Ovary (tissue), 9 donors: Measurements from ENCODE around the gene MOCS1. TPM values are rescaled to one million over a fixed set of nuclear protein-coding genes. Genes with fewer than 3 reads are reported as not detected.
A peak's percentile ranks its signal among the peaks of the same experiment; 100 is the strongest.

ENCODE experiments used
- DNase-seq, 5 donors: peaks; one replicate each; pipeline ENCODE4 v3.0.0-alpha.2; 2019 to 2020
- H3K27ac ChIP-seq, 2 donors: fragments of 200-600 bp; one replicate each; pipeline versions ENCODE4 v1.5.1 to v1.8.0; 2019 to 2022
- H3K27me3 ChIP-seq: fragments of 200-600 bp; one replicate; pipeline ENCODE4 v1.8.0; 2022
- H3K36me3 ChIP-seq: fragments of 200-600 bp; sonication (generic); one replicate; pipeline ENCODE4 v1.5.1; 2019
- H3K4me1 ChIP-seq: one replicate; pipeline ENCODE4 v1.8.1; 2013; ENCODE audit warnings: mild to moderate bottlenecking, moderate library complexity; ENCODE audit not compliant: insufficient read depth
- H3K4me3 ChIP-seq: fragments of 200-600 bp; sonication (generic); one replicate; pipeline ENCODE4 v1.5.1; 2017
- H3K9me3 ChIP-seq, 2 donors: fragments of 200-600 bp in 1 of 2; sonication (generic) in 1 of 2; one replicate each; pipeline versions ENCODE4 v1.5.1 to v1.8.1; 2013 to 2019; ENCODE audit warnings: mild to moderate bottlenecking in 1 of 2, moderate library complexity in 1 of 2
- EP300 ChIP-seq: sonication (generic); formaldehyde crosslinking; IDR thresholded peaks from one replicate; pipeline ENCODE4 v1.6.1; 2017; ENCODE audit warnings: antibody characterized with exemption
- POLR2A ChIP-seq: fragments of 450-650 bp; IDR thresholded peaks from one replicate; pipeline ENCODE4 v1.6.1; 2017; ENCODE audit warnings: antibody characterized with exemption, mild to moderate bottlenecking, moderate library complexity
- WGBS, 3 donors: extraction: QIAGEN DNeasy Blood & Tissue Kit in 1 of 3; methylation state at CpG; one replicate each; pipeline versions ENCODE4 v1.1.5 to v1.1.7; 2013 to 2017; 5-methylcytosine and 5-hydroxymethylcytosine counted together
- intact Hi-C, 4 donors: fragments of 100-400 bp; cut with DNase I; formaldehyde crosslinking; loops; one replicate each; pipeline versions ENCODE4 v1.11.0 to v1.15.1; 2022 to 2023
- polyA plus RNA-seq, 2 donors: library from polyadenylated mRNA; stranded (reverse); fragments of 200-250 nt in 1 of 2; fragments of 350-450 nt in 1 of 2; fragmentation: Illumina TruSeq in 1 of 2; extraction: RNeasy Lipid Tissue Mini Kit (QIAGEN cat#74804) in 1 of 2; gene quantifications; one replicate each; pipeline ENCODE4 v1.2.3, GENCODE V29; 2013 to 2014
- total RNA-seq, 7 donors: library from RNA; depleted of rRNA in 2 of 7; stranded (reverse); fragments of >200 nt in 2 of 7; fragmentation: NEBNext Ultra II Directional in 3 of 7; extraction: Animal tissue kit (Norgen Biotek cat#: 25700) in 3 of 7; gene quantifications; one replicate each; pipeline versions ENCODE4 v1.1.0 to v1.2.4, GENCODE V29; 2016 to 2023
- TF ChIP-seq, protein P1 (sequence below), 3 donors: fragments of 450-650 bp in 2 of 3; fragments of 200-600 bp in 1 of 3; IDR thresholded peaks; one replicate each; pipeline versions ENCODE4 v1.5.1 to v1.8.0; 2016 to 2022; ENCODE audit warnings: antibody characterized with exemption in 3 of 3, mild to moderate bottlenecking in 1 of 3
- donor health status: DM: no; HTN: no; CAD: no; lungs with moderate emphysema.
- donor health status: DM: no; HTN: no; CAD: no.
- donor health status: Bipolar disorder and iron deficiency.
- donor health status: DM: yes; HTN: yes; CAD: no.
- donor health status: DM: no; HTN: no; CAD: no.
- donor health status: DM: yes; HTN: yes; CAD: no.

Gene MOCS1
- total and polyA plus RNA-seq, 9 donors: 10.9 to 21.8 (median 16.7) TPM

GRCh38 chr6:39965751-39966150, 31.5 kb upstream of the MOCS1 start:
- H3K4me3 ChIP-seq: no peak overlapping the region
- intact Hi-C loops: no loop called here
- DNase-seq: no peak
- no peaks in the 10 kb centered on the region for H3K27me3 ChIP-seq
- no peaks in the 10 kb centered on the region for H3K9me3 ChIP-seq
- H3K36me3 ChIP-seq: no peaks in the 10 kb centered on the region
- TF ChIP-seq POLR2A (no peak), EP300 (no peak)
- TF ChIP-seq, protein P1, sequence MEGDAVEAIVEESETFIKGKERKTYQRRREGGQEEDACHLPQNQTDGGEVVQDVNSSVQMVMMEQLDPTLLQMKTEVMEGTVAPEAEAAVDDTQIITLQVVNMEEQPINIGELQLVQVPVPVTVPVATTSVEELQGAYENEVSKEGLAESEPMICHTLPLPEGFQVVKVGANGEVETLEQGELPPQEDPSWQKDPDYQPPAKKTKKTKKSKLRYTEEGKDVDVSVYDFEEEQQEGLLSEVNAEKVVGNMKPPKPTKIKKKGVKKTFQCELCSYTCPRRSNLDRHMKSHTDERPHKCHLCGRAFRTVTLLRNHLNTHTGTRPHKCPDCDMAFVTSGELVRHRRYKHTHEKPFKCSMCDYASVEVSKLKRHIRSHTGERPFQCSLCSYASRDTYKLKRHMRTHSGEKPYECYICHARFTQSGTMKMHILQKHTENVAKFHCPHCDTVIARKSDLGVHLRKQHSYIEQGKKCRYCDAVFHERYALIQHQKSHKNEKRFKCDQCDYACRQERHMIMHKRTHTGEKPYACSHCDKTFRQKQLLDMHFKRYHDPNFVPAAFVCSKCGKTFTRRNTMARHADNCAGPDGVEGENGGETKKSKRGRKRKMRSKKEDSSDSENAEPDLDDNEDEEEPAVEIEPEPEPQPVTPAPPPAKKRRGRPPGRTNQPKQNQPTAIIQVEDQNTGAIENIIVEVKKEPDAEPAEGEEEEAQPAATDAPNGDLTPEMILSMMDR (IDR thresholded peaks at IDR 0.05): no peak
- H3K27ac ChIP-seq: no peak overlapping the region
- H3K4me1 ChIP-seq: peaks cover 4% of the 10 kb centered on the region
- 96 to 99% (median 98%) methylated on average over 2 of the region's 2 CpGs for WGBS, 3 donors

DNA sequence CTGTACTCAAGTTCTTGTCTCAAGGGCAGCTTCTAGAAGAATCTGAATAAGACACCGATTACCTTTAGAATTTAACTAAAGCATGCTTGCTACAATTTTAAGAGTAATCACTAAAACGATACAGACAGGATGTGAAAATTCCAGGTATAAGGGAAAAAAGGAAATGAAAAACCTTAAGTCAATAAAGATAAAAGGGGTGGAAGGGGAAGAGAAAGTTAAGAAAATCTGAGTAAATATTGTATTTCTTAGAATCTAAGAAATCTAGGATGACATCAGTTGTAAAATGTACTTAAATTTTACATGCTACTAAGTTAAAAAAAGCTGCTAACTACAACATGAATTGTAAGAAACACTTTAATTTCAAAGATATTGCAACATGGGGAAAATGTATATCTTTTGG, 30.3 kb upstream of the MOCS1 start:
- Histone ChIP-seq H3K9me3 (no peaks in the 10 kb centered on the region), H3K4me1 (peaks cover 4% of the 10 kb centered on the region), H3K4me3 (no peak overlapping the region), H3K27ac (no peak overlapping the region), H3K36me3 (no peaks in the 10 kb centered on the region), H3K27me3 (no peaks in the 10 kb centered on the region)
- TF ChIP-seq, protein P1 (IDR thresholded peaks at IDR 0.05): no peak
- TF ChIP-seq EP300: no peak
- TF ChIP-seq POLR2A: no peak
- 80 to 84% (median 81%) methylated on average over 2 of the region's 2 CpGs for WGBS, 3 donors
- DNase-seq: no peak
- intact Hi-C loops: no loop called here

DNA sequence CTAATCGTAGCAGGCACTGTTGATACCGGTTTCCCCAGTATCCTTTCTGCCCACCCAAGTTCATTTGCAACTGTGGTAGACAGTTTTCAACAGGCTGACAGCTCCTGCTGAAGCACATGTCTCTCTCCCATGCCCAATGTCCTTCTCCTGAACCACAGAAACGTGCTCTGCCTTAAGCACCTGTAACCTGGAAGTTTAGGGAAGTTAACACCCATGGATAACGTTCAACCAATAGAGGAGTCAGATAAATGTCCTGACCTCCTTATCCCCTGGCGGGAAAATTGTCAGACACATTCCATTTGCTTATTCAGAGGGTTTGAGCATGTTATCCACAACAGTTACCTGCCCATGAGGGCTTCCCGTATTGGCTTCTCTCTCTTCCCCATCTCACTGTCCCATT, 29.8 kb upstream of the MOCS1 start:
- no peaks in the 10 kb centered on the region for H3K36me3 ChIP-seq
- no peaks in the 10 kb centered on the region for H3K27me3 ChIP-seq
- no peak overlapping the region for H3K4me3 ChIP-seq
- intact Hi-C loops: no loop called here
- DNase-seq: no peak
- H3K4me1 ChIP-seq: peaks cover 4% of the 10 kb centered on the region
- TF ChIP-seq POLR2A (no peak), EP300 (no peak)
- TF ChIP-seq, protein P1 (IDR thresholded peaks at IDR 0.05): no peak
- WGBS, 3 donors: 54 to 71% (median 55%) methylated on average over 6 of the region's 6 CpGs
- no peak overlapping the region for H3K27ac ChIP-seq
- no peaks in the 10 kb centered on the region for H3K9me3 ChIP-seq

DNA sequence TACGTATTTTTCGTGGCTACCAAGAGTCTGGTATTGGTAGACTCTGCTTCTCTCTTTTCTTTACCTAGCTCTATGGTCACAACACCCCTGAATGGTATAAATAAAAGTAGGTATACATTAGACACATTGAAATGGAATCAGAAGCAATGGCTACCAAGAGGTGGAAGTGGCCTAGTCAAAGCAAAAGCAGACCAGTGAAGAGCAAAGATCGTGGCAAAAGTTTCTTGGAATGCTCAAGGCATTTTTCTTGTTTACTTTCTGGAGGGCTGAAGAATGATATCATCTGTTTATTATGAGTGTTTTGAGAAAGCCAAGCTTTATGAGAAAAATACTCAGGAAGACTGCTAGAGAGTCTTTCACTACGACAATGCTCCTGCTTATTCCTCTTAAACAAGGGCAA, 28.6 kb upstream of the MOCS1 start:
- TF ChIP-seq POLR2A (no peak), EP300 (no peak)
- TF ChIP-seq, protein P1 (IDR thresholded peaks at IDR 0.05): no peak
- H3K27ac ChIP-seq: no peak overlapping the region
- WGBS, 3 donors: 54 to 58% (median 55%) methylated on average over 4 of the region's 4 CpGs

DNA sequence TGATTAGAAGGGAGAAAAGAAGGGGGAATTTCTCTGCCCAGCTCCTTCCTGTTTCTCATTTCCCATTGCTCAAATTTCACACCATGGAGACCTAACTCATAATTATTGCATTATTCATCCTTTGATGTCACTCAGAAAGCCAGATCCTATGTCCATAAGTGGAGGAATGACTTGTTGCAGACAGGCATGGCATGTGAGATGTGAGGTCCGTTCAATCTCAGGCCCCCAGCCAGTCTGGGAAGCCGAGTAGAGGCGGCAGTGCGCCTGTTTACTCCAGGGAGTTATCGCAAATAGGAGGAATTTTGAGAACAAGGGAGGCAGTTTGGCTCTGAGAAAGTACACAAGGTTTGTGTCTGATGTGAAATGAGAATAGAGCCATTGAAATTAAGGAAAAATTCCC, 26.9 kb upstream of the MOCS1 start:
- DNase-seq: peak in 2 of 5 donors; percentile 16 to 37
- Histone ChIP-seq H3K27me3 (no peaks in the 10 kb centered on the region), H3K27ac (peak overlapping the region in 1 of 2 donors; percentile 10), H3K4me1 (peaks cover 4% of the 10 kb centered on the region), H3K36me3 (no peaks in the 10 kb centered on the region), H3K9me3 (no peaks in the 10 kb centered on the region), H3K4me3 (no peak overlapping the region)
- TF ChIP-seq, protein P1 (IDR thresholded peaks at IDR 0.05): no peak
- TF ChIP-seq EP300: no peak
- TF ChIP-seq POLR2A: no peak
- intact Hi-C loops: no loop called here
- WGBS, 3 donors: 5 to 15% (median 6%) methylated on average over 5 of the region's 5 CpGs

More for the DNA sequence above, 28.6 kb upstream of the MOCS1 start:
- intact Hi-C loops: no loop called here
- Histone ChIP-seq H3K36me3 (no peaks in the 10 kb centered on the region), H3K4me3 (no peak overlapping the region), H3K4me1 (peaks cover 4% of the 10 kb centered on the region), H3K27me3 (no peaks in the 10 kb centered on the region), H3K9me3 (no peaks in the 10 kb centered on the region)
- no peak for DNase-seq
